ENCODE data around the gene CD177.
A peak's percentile ranks its signal among the peaks of the same experiment; 100 is the strongest.
"Not testable (repeated sequence)": the region's sequence is repeated elsewhere in the genome, so short reads cannot be mapped to it uniquely, and the experiment has no call there.

The CD177 gene

DNA sequence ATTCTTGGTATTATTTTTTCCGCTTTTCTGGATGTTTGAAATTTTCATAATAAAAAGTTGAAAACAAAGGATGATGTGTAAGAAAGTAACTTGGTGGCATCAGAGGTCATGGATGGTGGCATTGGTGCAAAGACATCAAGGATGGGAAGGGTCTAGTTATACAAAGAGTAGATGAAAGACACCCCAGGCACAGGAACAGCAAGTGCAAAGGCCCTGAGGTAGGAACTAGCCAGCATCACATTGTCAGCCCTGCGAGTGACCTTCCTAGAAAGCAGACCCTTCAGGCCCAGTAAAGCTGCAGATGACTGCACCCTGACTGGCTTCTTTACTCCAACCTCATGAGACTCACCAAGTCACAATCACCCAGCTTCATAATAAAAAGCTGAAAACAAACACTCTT, 17.0 kb upstream of the CD177 start:
- DNase-seq: not testable (repeated sequence)

DNA sequence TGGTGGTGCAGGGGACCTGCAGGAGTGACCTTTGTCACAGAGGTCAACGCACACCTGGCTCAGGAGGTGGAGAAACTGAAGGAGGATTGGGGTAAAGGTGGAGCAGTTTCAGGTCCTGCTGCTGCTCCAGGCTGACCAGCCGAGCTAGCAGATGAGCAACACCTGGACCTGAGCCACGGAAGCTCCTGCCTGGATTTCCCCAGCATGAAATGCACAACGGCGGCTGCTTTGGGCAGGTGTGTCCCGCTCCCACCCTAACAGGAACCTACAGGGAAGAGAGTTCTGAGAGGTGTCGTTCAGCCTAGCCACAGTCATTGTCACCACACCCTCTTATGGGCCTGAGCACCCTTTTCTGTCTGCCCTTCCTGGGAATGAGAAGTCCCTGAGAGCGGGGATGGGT, 15.7 kb upstream of the CD177 start:
- peak; percentile 60 for DNase-seq

DNA sequence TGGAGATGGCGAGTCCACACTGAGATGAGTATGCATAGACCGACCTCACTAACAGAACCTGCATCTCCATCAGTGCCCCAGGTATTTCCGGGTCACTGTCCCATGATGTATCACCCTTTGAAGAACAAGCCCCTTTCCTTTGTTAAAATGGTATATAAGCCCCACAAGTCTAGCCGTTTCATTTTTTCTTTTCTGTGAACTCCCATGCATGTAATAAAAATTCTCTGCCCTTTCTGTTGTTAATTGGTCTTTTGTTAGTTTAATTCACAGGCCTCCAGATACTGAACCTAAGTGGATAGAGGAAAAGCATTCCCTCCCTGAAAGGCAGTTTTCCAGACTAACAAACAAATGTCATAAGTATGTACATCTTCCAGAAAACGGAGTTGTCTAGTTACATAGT, 15.0 kb upstream of the CD177 start:
- no peak for DNase-seq

DNA sequence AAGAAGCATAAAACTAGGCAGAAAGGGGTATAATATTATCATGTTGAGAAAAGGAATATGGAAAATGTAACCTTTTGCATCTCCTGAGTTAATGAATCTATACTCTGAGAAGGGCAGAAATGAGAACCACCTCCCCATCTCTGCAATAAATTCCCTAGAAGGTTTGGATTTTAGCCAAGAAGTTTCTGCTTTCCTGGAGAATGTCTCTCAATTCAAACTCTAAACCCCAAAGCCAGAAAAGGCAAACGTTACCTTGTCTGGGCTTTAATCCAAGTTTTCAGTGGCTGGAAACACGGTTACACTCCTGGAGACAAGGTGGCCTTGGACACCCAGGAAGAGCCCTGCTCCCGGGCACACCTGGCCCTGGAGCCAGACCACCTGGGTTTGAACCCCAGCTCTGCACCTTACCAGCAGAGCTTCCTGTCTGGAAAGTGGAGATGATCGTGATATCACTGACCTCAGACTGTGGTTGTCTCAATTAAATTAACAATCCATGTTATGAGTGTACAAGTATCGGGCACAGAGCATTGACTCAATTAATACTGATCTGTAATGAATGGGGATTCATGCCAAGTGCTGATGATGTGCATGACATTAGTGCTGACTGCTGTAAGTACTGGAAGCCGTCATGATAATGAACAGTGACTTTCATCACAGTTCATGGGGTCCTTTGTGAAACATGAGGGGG, 14.1 kb upstream of the CD177 start:
- DNase-seq: peak; percentile 80

DNA sequence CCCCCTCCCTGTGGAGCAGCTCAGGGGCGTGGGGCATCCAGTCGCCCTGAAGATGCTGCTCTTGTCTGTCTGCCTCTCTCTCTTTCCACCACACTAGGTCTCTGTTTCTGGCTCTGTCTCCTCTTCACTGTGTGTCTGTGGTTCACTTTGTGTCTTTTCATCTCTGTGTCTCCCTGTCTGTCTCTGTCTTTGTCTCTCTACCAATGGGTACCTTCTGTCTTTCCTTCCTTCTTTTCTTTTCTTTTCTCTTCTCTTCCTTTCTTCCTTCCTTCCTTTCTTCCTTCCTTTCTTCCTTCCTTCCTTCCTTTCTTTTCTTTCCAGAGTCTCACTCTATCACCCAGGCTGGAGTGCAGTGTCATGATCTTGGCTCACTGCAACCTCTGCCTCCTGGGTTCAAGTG, 13.4 kb upstream of the CD177 start:
- not testable (repeated sequence) for DNase-seq

DNA sequence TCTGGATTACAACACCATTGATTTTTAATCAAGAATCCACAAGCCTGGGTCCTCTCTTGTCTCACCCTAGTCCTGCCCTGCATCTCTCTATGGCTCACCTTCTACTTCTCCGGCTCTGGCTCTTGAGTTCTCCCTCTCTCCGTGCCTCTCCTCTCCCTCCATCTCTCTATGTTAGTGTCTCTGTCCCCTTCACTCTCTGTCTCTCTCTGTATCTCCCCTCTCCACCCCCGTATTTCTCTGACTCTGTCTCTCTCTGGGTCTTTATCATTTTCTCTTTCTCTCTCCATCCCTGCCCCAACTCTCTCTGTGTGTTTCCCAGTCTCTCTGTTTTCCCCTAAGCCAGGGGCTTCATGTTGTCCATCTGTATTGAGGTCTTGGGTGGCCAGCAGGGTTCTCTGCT, 12.4 kb upstream of the CD177 start:
- not testable (repeated sequence) for DNase-seq

DNA sequence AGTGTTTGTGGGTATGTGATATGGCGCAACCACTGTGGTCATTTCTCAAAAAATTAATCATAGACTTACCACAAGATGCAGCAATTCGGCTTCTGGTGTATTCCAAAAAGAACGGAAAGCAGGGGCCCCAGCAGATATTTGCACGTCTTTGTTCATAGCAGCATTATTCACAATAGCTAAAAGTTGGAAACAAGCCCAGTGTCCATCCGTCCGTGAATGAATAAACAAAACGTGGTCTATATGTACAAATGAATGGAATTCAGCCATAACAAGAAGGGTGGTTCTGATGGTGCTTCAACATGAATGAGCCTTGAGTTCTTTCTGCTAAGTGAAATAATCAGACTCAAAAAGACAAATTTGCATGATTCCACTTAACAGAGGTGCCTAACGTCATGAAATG, 11.4 kb upstream of the CD177 start:
- peak; percentile 95 for DNase-seq

DNA sequence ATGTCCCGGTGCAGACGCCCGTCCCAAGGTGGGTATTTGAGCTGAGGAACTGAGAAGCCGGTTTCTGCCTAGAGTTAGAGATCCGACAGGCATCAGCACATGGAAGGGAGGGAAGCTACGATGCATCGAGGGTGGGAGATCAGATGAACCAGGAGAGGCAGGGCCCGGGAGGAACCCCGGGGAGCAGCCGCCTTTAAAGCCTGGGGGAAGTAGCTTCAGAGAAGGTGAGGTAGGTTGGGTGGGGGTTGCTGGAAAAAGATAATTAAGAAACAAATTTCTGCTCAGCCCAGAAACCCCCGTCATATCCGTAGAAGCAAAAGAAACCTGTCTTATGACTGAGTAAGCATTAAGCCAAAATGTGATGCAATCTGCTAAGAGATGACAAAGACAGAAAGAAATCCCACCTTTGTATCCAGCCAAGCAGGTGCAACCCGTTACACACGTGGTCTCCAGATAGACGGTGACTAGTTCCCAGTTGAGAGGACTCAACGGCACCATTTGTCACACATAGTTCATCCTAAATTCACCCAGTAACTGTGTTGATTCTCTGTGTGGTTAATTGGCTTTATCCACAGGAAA, 9.1 kb upstream of the CD177 start:
- not testable (repeated sequence) for DNase-seq

DNA sequence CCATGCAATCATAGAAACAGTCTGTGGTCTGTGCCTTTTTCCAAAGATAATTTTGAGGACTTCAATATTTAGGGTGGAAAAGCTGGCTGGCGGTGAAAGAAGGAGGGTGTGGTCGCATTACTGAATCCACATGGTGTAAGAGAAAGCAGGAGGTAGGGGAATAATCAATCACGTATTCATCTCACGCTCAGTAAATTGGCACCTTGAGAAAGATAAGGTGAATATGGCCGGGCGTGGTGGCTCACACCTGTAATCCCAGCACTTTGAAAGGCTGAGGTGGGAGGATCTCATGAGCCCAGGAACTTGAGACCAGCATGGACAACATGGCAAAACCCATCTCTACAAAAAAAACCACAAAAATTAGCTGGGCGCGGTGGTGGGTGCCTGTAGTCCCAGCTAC, 3.7 kb upstream of the CD177 start:
- peak; percentile 90 for DNase-seq

DNA sequence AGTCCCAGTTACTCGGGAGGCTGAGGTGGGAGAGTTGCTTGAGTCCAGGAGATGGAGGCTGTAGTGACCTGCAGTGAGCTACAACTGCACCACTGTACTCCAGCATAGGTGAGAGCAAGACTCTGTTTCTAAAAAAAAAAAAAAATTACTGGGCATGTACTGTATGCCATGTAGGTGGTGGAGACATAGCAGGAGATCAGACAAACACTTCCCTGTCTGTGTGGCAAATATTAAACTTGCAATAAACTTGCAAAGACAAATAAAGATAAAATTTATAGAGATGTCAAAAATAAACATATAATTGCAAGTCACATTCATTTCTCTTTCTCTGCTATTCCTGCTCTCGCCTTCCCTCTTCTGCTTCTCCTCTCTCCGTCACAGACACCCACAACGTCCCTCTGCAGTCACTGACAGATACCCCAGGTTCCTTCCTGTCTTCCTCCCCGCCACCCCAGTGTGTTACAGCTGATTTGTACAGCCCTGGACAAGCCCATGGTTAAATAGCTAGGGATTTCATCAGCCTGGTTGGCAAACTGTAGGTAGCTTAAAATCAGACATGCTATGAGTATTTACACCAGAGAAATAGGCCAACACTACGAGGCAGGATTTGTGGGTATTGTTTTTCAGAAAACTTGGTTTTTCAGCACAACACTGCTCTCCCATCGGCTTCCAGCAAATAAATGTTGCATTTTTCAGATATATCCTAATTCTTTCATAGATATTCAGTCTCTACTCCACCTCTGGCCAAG, 1.3 kb upstream of the CD177 start:
- DNase-seq: no peak

DNA sequence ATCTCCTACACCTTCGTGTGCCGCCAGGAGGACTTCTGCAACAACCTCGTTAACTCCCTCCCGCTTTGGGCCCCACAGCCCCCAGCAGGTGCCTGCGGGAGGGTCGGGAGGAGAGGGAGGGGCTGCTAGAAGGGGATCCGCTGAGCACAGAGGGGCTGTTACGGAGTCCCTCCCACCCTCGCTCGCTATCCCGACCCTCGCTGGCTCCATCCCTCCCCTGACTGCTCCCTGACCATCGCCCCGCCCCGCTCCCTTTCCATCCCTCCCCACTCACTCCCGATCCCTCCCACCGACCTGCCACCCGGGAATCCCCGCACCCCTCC, 780 bp downstream of the CD177 start:
- no peak for DNase-seq

DNA sequence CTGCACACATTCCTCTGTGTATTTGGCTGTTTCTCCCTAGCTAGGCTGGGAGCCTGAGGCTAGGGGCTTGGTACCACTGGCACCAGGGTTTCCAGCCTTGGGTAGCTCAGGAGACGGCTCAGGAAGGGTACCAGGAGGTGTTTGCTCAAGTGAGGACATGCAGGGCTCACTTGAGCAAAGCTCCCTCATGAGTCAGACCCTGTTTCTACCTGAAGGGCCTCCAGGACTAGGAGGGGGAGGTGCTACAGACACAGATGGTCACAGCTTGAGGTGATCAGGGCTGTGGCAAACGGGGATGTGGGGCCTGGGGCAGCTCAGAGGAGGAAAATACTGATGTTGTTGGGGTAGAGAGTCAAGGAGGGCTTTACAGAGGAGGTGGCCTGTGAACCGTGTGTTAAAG, 3.3 kb downstream of the CD177 start:
- DNase-seq: not testable (repeated sequence)

DNA sequence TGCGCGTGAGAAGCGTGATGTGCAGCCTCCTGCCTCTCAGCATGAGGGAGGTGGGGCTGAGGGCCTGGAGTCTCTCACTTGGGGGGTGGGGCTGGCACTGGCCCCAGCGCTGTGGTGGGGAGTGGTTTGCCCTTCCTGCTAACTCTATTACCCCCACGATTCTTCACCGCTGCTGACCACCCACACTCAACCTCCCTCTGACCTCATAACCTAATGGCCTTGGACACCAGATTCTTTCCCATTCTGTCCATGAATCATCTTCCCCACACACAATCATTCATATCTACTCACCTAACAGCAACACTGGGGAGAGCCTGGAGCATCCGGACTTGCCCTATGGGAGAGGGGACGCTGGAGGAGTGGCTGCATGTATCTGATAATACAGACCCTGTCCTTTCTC, 8.7 kb downstream of the CD177 start:
- no peak for DNase-seq

DNA sequence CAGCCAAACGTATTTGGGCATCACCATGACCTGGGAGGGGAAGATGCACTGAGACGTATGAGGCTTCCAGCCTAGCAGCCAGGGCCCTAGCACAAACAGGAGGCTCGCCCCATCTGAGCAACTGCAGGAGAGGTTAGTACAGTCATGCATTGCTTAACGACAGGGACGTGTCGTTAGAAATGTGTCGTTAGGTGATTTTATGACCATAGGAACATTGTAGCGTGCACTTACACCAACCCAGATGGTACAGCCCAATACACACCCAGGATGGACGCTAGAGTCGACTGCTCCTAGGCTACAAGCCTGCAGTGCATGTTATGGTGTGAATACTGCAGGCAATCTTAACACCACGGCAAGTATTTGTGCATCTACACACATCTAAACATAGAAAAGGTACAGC, 9.3 kb downstream of the CD177 start:
- no peak for DNase-seq

DNA sequence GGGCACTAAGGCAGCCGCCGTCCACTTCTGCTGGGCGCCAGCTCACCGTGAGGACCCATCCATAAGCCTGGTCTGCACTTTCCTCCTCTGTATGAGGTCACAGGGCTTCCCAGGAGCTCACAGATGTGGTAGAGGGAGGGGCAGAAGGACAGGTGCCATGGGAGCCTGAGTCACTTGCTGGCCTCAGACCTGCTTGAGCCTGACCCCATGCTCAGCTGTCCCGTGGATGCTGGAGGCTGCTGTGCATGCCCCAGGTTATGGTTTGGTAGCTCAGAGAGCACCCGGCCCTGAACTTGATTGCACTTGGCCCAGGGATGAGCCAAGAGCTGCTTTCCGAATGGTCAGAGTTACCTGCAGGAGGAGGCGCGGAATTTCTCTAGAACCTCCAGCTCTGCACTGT, 12.2 kb downstream of the CD177 start:
- DNase-seq: not testable (repeated sequence)

DNA sequence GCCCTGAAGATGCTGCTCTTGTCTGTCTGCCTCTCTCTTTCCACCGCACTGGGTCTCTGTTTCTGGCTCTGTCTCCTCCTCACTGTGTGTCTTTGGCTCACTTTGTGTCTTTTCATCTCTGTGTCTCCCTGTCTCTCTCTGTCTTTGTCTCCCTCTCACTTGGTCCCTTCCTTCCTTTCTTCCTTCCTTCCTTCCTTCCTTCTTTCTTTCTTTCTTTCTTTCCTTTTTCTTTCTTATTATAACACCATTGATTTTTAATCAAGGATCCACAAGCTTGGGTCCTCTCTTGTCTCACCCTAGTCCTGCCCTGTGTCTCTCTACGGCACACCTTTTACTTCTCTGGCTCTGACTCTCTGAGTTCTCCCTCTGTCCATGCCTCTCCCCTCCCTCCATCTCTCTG, 14.3 kb downstream of the CD177 start:
- no peak for DNase-seq

DNA sequence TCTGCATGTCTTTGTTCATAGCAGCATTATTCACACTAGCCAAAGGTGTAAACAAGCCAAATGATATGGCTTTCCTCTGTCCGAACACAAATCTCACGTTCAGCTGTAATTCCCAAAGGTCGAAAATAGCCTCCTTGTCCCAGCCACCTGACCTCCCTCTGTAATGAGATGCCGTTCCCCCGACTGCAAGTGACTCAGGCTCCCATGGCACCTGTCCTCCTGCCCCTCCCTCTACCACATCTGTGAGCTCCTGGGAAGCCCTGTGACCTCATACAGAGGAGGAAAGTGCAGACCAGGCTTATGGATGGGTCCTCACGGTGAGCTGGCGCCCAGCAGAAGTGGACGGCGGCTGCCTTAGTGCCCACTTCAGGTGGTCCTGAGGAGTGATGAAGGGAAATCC, 15.4 kb downstream of the CD177 start:
- DNase-seq: peak; percentile 79

DNA sequence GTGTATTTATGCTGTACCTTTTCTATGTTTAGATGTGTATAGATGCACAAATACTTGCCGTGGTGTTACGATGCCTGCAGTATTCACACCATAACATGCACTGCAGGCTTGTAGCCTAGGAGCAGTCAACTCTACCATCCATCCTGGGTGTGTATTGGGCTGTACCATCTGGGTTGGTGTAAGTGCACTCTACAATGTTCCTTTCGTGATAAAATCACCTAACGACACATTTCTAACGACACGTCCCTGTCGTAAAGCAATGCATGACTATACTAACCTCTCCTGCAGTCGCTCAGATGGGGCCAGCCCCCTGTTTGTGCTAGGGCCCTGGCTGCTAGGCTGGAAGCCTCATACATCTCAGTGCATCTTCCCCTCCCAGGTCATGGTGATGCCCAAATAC, 18.4 kb downstream of the CD177 start:
- no peak for DNase-seq

DNA sequence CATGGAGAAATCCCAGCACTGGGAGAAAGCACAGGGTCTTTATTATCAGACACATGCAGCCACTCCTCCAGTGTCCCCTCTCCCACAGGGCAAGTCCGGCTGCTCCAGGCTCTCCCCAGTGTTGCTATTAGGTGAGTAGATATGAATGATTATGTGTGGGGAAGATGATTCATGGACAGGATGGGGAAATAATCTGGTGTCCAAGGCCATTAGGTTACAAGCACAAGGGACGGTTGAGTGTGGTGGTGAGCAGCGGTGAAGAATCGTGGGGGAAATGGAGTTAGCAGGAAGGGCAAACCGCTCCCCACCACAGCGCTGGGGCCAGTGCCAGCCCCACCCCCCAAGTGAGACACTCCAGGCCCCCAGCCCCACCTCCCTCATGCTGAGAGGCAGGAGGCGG, 19.0 kb downstream of the CD177 start:
- no peak for DNase-seq

DNA sequence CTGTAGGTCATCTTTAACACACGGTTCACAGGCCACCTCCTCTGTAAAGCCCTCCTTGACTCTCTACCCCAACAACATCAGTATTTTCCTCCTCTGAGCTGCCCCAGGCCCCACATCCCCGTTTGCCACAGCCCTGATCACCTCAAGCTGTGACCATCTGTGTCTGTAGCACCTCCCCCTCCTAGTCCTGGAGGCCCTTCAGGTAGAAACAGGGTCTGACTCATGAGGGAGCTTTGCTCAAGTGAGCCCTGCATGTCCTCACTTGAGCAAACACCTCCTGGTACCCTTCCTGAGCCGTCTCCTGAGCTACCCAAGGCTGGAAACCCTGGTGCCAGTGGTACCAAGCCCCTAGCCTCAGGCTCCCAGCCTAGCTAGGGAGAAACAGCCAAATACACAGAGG, 24.1 kb downstream of the CD177 start:
- DNase-seq: not testable (repeated sequence)

DNA sequence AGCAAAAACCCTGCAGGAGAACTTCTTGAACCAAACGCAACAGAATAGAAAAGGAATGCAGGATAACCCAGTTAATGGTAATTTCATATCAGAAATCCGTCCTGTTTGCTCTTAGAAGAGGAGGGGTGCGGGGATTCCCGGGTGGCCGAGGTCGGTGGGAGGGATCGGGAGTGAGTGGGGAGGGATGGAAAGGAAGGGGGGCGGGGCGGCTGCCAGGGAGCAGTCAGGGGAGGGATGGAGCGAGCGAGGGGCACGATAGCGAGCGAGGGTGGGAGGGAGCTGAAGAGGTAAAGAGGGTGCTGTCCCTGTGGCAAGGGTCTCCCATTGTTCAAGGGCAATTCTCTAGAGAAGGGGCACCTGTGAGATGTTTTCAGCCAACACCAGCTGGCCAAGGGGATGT, 26.5 kb downstream of the CD177 start:
- DNase-seq: no peak

DNA sequence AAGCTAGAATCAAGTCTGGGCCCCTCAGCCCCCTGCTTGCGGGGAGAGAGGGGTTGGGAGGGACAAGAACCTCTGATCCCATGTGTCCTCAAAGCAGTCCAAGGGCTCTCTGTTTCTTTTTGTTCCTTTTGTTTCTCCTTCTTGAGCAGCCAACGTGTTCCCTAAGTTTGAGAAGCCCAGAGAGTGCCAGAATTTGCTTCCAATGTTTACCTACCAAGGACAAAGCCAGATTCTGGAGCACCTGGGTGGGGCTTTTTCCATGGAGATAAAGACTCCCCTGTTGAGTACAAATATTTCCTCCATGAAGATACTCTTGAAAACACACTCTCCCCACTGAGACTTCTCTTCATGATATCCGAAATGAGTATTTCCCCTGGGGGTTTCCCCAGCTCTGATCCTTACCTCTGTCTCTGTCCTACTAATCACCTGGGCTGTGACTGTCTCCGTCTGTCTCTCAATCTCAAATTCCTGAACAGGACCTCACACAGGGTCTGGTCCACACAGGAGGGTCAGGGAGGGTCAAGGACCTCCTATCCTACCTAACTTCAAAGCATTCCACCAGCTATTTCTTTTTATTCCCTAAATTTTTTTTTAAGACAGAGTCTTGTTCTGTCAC, 27.4 kb downstream of the CD177 start:
- peak; percentile 72 for DNase-seq

DNA sequence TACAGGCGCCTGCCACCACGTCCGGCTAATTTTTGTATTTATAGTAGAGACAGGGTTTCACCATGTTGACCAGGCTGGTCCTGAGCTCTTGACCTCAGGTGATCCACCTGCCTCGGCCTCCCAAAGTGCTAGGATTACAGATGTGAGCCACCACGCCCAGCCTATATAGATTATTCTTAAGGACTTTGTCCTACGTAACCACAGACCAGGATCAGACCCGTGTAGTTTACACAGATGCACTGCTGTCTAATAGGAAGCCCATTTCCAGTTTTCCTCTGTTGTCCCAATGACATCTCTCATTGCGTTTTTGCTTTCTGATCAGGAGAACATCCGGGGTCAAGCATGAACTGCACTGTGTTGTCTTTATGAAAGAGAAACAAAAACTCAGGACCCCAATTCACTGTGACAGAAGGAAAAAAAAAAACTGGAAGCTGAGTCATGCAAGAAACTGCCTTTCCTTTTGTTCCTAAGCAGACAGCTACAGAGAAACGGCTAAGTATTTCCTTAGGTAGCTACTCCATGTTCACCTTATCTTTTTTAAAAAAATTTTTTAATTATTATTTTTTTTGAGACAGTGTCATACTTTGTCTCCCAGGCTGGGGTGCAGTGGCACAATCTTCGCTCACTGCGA, 29.2 kb downstream of the CD177 start:
- not testable (repeated sequence) for DNase-seq

DNA sequence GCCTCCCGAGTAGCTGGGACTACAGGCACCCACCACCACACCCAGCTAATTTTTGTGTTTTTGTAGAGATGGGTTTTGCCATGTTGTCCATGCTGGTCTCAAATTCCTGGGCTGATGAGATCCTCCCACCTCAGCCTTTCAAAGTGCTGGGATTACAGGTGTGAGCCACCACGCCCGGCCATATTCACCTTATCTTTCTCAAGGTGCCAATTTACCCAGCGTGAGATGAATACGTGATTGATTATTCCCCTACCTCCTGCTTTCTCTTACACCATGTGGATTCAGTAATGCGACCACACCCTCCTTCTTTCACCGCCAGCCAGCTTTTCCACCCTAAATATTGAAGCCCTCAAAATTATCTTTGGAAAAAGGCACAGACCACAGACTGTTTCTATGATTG, 29.8 kb downstream of the CD177 start:
- peak; percentile 96 for DNase-seq

Measured in NCI-H69 (cell line).